Activated T-cell treated with anti-CD3 and anti-CD28 coated beads for 24 hours (primary cell): ENCODE measurements around the gene ISG20L2.
A peak's percentile ranks its signal among the peaks of the same experiment; 100 is the strongest.

Experiments
- DNase-seq: peaks from one replicate; pipeline ENCODE4 v3.0.0-alpha.2; 2020; ENCODE audit warnings: low read depth

The ISG20L2 gene

GRCh38 chr1:156706657-156707416, 21.7 kb downstream of the ISG20L2 start:
- peak; percentile 4 for DNase-seq

- DNase-seq = peak; percentile 55
These were observed 22.5 kb downstream of the ISG20L2 start for GRCh38 chr1:156705918-156706656.

GRCh38 chr1:156705321-156705917, 23.1 kb downstream of the ISG20L2 start, which contains the start of gene CRABP2:
CRABP2 (minus strand) TSS chr1:156705583; CDS start chr1:156705446, 137 bp downstream.
- no peak for DNase-seq

GRCh38 chr1:156704930-156705320, 23.6 kb downstream of the ISG20L2 start:
- DNase-seq = peak; percentile 16

- DNase-seq = no peak
These were observed 24.3 kb downstream of the ISG20L2 start for GRCh38 chr1:156704166-156704711.

- no peak for DNase-seq
These were observed 24.8 kb downstream of the ISG20L2 start for GRCh38 chr1:156703741-156704140.

GRCh38 chr1:156703336-156703735, 25.2 kb downstream of the ISG20L2 start:
- DNase-seq = no peak

GRCh38 chr1:156700736-156701531, 27.6 kb downstream of the ISG20L2 start:
- no peak for DNase-seq

GRCh38 chr1:156698995-156699394, 29.6 kb downstream of the ISG20L2 start:
- no peak for DNase-seq

- no peak for DNase-seq
These were observed 31.1 kb downstream of the ISG20L2 start for GRCh38 chr1:156697481-156697880.

GRCh38 chr1:156696755-156697154, 31.8 kb downstream of the ISG20L2 start:
- no peak for DNase-seq

GRCh38 chr1:156694690-156694962, 33.9 kb downstream of the ISG20L2 start:
- DNase-seq = no peak

GRCh38 chr1:156693848-156694689, 34.5 kb downstream of the ISG20L2 start:
- DNase-seq = no peak

GRCh38 chr1:156692925-156693847, 35.4 kb downstream of the ISG20L2 start:
- no peak for DNase-seq

- DNase-seq = no peak
These were observed 36.1 kb downstream of the ISG20L2 start for GRCh38 chr1:156692441-156692924.

- no peak for DNase-seq
These were observed 36.7 kb downstream of the ISG20L2 start for GRCh38 chr1:156691665-156692440.

GRCh38 chr1:156691191-156691590, 37.4 kb downstream of the ISG20L2 start:
- no peak for DNase-seq

- no peak for DNase-seq
These were observed 37.9 kb downstream of the ISG20L2 start for GRCh38 chr1:156690675-156691036.
